Measurements from ENCODE around the gene SLK. TPM values are rescaled to one million over a fixed set of nuclear protein-coding genes. Genes with fewer than 3 reads are reported as not detected.

Gene SLK
- total RNA-seq, 4 donors from 2014 or later: 68.1 to 120 (median 80.4) TPM

DNA sequence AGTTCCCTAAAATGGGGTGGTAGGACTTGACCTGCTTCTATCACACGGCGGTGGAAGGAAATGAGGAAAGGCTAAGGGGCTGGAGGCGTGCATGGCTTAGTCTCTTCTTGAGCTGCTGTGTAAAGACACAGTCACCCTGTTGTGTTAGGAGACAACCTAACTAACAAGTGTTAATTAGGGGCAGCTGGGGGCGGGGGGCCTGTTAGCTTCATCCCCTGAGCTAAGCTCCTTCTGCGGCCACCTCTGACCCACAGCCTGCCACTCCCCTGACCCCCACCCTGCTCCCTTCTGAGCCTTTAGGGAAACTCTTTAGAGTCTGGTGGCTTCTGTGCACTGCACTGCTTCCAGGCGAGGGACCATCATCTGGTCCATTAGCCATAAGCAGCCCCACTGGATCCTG is 90.8 kb downstream of the SLK start:
- Histone ChIP-seq H3K9me3 (no peaks in the 10 kb centered on the region), H3K36me3 (peaks cover 0 to 27% (median 0%) of the 10 kb centered on the region in 3 donors), H3K4me1 (peaks cover 0 to 5% (median 0%) of the 10 kb centered on the region in 3 donors), H3K27ac (no peak overlapping the region), H3K27me3 (no peaks in the 10 kb centered on the region), H3K4me3 (no peak overlapping the region)
- no peak for DNase-seq
- WGBS, 2 donors: 78 to 84% methylated on average over 4 to 6 of the region's 6 CpGs
- TF ChIP-seq CTCF (IDR thresholded peaks at IDR 0.05) (no peak), POLR2A (IDR thresholded peaks at IDR 0.05) (no peak)
- intact Hi-C loops (cut with DNase I): no loop called here

- Histone ChIP-seq H3K4me1 (peaks cover 0 to 5% (median 0%) of the 10 kb centered on the region in 3 donors), H3K27ac (no peak overlapping the region), H3K4me3 (no peak overlapping the region), H3K36me3 (peaks cover 0 to 30% (median 0%) of the 10 kb centered on the region in 3 donors), H3K27me3 (peaks cover 0 to 5% (median 0%) of the 10 kb centered on the region in 4 donors), H3K9me3 (no peaks in the 10 kb centered on the region)
- intact Hi-C loops (cut with DNase I): no loop called here
- TF ChIP-seq CTCF (IDR thresholded peaks at IDR 0.05): no peak
- TF ChIP-seq POLR2A (IDR thresholded peaks at IDR 0.05): no peak
- DNase-seq: no peak
- WGBS, 2 donors: 67 to 77% methylated on average over 4 of the region's 4 CpGs
Observed at GRCh38 chr10:104059364-104059763, 92.4 kb downstream of the SLK start.

DNA sequence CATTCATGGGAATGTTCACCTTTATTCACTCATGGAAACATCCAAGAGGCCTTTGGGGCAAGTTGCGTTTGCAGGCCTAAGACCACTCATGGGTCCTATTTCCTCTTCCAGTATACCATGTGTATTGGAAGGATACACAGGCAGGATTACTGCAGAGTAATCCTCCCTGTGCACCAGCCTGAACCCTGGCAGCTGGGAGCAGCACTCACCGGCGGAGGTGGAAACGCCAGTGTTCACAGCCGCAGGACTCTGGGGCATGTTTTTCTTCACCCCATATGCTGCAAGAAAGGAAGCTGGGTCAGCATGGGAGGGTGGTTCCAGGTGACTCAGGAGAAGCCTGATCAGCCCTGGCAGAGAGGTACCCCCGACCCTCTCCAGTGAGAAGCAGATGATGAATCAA is 94.3 kb downstream of the SLK start:
- peaks cover 0 to 25% (median 0%) of the 10 kb centered on the region in 3 donors for H3K36me3 ChIP-seq
- intact Hi-C loops (cut with DNase I): no loop called here
- H3K4me1 ChIP-seq: peaks cover 0 to 20% (median 3%) of the 10 kb centered on the region in 3 donors
- no peaks in the 10 kb centered on the region for H3K9me3 ChIP-seq
- peaks cover 0 to 11% (median 0%) of the 10 kb centered on the region in 4 donors for H3K27me3 ChIP-seq
- no peak overlapping the region for H3K27ac ChIP-seq
- H3K4me3 ChIP-seq: no peak overlapping the region
- no peak for DNase-seq
- WGBS, 2 donors: 68 to 79% methylated on average over 2 to 5 of the region's 6 CpGs
- no peak for TF ChIP-seq POLR2A (IDR thresholded peaks at IDR 0.05)
- no peak for TF ChIP-seq CTCF (IDR thresholded peaks at IDR 0.05)

DNA sequence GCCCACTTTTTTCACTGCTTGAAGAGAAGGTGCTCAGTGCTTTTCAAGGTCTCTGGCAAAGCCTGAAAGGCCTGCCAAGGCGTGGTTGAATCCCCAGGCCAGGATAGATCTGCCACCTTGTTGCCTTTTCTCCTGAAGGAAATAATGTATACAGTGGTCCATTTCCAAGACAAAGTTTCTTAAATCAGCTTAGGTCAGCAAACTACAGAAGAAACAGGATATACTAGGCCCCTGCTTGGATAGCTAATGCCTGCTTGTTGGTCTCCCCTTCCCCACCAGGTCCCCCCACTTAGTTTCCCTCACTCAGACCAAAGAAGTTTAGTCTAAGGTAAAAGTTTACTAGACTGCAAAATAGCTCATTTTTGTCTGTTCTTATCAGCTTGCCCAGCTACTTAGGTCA is 98.8 kb downstream of the SLK start:
- H3K4me1 ChIP-seq: peaks cover 0 to 17% (median 3%) of the 10 kb centered on the region in 3 donors
- H3K27me3 ChIP-seq: peaks cover 0 to 12% (median 0%) of the 10 kb centered on the region in 4 donors
- H3K4me3 ChIP-seq: no peak overlapping the region
- DNase-seq: no peak
- H3K36me3 ChIP-seq: peaks cover 0 to 19% (median 0%) of the 10 kb centered on the region in 3 donors
- 40 to 70% methylated on average over 1 of the region's 1 CpG for WGBS, 2 donors
- intact Hi-C loops (cut with DNase I): no loop called here
- no peak overlapping the region for H3K27ac ChIP-seq
- TF ChIP-seq POLR2A (IDR thresholded peaks at IDR 0.05) (no peak), CTCF (IDR thresholded peaks at IDR 0.05) (no peak)
- H3K9me3 ChIP-seq: no peaks in the 10 kb centered on the region

DNA sequence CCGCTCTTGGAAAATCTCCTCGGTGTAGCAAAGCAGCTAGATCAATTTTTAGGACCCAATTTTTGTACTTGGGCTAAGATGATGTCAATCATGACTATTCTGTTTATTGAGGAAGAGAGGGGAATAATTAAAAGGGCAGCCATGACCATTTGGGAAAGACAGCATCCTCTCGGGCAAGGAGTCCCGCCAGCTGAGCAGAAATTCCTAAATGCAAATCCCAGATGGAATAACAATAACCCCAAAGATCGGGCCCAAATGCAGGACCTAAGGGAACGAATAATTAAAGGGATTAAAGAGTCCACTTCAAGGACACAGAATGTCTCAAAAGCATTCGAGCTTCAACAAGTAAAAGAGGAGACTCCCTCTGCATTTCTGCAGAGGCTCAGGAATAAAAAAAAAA is 100.0 kb downstream of the SLK start:
- no peak for DNase-seq
- WGBS, 2 donors: 66 to 73% methylated on average over 7 of the region's 7 CpGs
- Histone ChIP-seq H3K9me3 (no peaks in the 10 kb centered on the region), H3K4me3 (no peak overlapping the region), H3K27me3 (peaks cover 0 to 21% (median 0%) of the 10 kb centered on the region in 4 donors), H3K36me3 (peaks cover 0 to 12% (median 0%) of the 10 kb centered on the region in 3 donors), H3K4me1 (peaks cover 0 to 17% (median 3%) of the 10 kb centered on the region in 3 donors), H3K27ac (no peak overlapping the region)
- intact Hi-C loops (cut with DNase I): no loop called here
- TF ChIP-seq POLR2A (IDR thresholded peaks at IDR 0.05) (no peak), CTCF (IDR thresholded peaks at IDR 0.05) (no peak)
